Activated CD8-positive, alpha-beta memory T cell treated with anti-CD3 and anti-CD28 coated beads for 24 hours (primary cell): Measurements from ENCODE around the gene TDRD1.

Experiments used
- DNase-seq: peaks from one replicate; pipeline ENCODE4 v3.0.0-alpha.2; 2020

Gene TDRD1

DNA sequence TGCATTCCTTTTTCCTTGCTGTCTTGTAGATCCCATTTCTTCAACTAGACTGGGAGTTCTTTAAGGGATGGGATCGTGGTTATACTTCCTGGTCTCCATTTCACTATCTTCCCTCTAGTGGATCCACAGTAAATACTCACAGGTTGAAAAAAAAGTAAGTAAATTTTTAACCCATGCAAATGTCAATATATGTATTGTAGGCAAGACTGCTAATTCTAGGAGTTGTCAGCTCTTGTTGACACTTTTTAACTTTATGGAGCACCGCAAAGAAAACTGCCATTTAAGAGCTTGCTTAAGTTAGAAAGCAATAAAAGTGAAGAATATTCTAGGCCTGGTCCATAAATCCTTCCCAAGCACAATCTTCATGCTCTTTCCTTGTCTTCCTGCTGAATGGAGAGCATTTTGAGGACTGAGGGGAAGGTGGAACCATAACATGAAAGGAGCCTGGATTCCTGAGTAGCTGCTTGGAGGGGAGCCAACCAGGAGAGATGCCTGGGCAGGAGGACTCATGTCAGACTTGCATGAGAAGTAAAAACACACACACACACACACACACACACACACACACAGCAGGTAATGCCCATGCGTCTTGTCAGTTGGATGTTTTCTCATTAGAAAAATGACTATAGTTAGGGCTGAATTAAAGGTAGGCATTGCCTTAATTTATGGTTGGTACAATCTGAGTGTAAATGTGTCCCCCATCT is 92.1 kb downstream of the TDRD1 start:
- no peak for DNase-seq

DNA sequence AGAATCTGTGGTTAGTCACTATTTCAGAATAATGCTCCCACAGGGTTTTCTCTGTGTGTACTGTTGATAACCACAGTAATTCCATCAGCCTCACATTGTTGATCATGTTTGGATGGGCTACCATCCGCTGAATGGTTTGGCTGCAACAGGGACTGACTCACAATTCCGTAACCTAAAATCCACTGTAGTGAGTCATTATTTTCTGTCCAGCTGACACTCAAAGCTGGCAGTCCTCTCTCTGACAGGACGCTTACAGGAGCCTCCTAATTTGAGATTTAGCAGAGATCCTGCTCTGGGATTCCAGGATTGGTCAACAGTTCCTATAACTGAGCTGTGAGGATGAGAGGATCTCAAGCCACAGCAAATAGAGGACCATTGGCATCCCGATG is 92.6 kb downstream of the TDRD1 start:
- no peak for DNase-seq

DNA sequence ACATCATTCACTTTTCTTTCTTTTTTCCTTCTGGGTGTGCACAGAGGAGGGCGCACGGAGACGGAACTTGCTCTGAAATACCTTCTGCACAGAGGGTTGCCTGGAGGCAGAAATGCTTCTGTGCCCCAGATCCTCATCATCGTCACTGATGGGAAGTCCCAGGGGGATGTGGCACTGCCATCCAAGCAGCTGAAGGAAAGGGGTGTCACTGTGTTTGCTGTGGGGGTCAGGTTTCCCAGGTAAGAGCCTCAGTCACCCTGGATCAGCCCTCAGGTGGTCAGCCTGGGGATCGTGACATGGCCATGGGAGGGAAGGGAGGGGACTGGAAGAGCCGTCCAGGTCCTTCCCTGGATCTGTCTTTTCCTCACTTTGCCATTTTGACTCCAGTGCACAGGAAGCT is 93.5 kb downstream of the TDRD1 start:
- DNase-seq = no peak

DNA sequence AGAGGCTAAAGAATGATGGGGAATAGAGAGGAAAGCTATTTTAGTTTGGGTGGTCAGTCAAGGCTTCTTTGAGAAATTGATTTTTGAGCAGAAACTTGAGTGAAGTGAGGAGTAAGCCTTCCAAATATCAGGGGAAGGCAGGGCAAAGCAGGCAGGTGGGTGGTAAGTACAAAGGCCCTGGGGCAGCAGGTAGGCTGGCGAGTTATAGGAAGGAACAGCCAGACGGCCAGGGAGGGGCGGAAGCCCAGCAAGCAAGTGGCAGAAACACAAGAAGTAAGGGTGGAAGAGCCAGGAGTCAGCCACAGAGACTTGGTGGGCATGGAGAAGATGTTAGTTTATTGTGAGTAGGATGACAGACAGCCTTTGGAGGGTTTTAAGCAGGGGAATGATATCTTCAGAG is 94.8 kb downstream of the TDRD1 start:
- no peak for DNase-seq

DNA sequence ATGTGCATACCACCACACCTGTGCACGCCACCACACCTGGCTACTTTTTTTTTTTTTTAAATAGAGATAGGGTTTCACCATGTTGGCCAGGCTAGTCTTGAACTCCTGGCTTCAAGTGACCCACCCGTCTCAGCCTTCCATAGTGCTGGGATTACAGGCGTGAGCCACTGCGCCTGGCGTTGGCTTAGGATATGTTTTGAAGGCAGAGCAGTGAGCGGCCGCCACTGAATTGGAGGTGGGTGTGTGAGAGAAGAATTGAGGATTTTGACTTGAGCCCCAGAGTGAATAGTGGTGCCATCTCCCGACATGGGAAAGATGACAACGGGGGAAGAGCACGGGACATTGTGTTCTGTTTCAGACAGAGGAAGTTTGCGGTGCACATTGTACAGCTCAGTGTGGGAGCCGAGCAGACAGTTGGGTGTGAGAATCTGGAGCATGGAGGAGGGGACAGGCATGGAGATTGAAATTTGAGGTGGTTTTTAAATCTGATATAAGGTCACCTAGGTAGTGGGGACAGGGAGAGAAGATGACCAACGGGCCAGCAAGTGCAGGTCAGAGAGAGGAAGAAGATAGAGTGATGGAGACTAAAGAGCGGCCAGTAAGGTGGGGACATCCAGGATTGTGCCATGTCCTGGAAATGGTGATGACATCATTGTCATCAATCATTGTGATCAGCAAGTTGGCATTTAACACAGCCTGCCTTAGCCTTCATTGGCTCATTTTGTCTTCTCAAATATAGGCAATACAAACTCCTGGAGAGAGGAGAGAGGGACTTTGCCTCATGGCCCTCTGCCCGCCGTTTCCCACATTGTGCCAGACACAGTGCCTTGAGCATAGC is 95.7 kb downstream of the TDRD1 start:
- no peak for DNase-seq

DNA sequence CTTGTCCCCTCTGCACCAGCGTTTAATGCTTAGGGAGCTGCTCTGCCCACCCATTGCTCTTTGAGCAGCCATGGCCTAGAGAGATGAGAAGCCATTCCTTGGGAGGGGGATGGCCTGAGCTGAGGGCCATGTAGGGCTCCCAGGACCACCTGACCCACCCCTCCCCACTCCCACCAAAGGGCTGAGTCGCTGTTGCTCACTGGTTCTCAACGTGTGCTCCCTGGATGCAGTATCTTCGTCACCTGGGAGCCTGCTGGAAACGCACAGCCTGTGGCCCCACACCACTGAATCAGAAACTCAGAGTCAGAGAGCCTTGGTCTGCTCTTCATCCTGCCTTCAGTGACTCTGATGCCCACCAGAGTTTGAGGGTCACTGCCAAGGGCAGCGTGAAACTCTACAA is 96.9 kb downstream of the TDRD1 start:
- DNase-seq = no peak

DNA sequence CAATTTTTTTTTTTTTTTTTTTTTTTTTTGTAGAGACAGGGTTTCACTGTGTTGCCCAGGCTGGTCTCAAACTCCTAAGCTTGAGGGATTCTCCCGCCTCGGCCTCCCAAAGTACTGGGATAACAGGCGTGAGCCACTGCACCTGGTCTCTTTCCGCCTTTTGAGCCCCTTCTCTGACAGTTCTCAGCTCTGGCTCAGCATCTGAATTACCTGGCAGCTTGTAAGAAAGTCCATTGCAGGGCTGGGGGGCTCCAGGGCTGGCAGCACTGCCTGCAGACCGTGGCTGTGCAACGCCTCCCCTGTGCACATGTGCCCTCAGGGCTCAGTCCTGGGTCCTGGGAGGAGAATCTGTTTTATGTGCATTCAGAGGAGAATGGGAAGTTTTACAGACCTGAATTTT is 97.5 kb downstream of the TDRD1 start:
- DNase-seq = no peak

DNA sequence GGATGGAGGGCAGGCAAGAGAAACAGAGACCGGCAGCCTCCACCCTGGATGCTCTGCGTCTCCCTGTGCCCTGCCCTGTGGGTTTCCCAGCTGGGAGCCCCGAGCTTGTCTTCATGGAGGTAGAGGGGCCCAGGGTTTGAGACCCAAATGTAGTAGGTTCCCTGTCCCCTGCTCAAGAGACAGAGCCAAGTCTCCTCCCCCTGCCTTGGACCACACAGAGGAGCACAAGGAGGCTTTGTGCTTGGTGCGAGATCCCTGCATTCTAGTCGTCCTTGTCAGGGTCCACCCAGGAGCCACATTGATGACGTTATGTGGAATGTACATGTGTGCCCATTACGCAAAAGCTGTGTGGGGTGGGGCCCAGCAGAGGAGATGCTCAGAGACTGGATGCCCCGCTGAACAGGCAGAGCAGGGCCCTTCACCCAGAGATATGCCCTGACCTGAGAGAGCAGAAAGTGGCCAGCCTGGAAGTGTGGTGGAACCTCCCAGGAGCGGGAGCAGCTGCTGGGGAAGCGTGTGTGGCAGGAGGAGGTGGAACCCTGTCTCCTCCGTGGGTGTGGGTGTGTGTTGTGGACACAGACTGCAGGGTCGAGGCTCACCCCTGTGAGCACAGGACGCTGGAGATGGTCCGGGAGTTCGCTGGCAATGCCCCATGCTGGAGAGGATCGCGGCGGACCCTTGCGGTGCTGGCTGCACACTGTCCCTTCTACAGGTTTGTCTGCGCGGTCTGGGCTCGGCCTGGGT is 99.2 kb downstream of the TDRD1 start:
- no peak for DNase-seq

DNA sequence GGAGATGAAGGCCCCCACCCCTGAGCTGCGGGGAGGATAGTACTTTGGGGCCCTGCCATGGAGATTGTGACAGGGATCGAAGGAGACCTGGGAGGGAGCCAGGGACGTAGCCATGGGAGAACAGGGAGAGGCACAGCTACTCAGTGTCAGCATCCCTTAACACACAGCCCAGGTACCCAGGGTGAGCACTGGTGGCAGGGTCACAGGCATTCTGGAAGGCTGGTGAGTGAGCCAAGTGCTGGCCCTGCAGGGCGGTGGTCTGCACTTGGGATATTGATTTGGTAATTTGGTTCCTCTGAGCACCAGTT is 99.7 kb downstream of the TDRD1 start:
- no peak for DNase-seq

DNA sequence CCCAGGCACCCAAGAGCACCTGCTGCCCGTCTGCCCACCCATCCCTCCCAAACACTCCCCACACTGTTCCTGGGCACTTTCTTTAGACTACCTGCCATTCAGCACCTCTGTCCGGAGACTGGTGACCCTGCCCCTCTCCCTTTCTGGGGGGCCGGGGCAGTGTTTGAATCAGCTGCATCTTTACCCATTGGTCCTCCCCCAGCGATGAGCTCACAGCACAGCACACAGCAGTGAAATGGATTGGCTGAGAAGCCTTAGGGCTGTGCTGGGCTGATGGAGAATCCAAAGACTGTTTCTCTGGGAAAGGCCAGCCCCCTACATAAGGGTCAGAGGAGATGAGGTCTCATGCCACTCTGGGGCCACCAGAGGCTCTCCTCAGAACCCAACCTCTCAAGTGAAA is 100.1 kb downstream of the TDRD1 start:
- DNase-seq = no peak

DNA sequence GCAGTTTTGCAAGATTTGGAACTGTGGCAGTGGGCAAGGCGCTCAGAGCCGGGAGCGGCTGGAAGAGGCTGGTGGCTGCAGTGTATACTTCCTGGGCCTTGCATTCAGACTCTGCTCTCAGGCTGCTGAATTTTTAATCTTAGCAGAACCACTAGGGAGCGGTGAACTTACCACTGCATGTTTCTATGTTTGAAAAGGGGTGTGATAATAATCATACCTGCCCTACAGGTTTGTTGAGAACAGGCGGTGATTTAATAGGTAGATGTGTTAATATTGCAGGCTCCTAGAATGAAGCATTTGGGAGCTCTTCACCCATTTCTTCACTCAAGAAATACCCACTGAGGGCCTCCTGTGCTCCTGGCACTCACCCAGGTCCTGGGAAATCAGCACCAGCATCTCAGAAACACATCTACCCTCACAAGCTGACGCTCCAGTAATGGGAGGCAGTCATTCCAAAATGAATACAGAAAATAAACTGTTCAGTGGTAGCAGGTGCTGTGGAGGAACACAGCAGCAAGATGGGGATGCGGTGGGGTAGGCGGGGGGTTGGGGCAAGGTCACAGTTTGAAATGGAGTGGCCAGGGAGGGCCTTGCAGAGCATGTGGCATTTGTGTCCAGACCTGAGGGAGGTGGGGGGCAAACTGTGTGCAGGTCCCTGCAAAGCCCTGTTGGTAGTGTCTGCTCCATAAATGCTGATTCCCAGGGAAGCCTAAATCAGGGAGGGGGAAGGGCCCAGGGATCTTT is 100.9 kb downstream of the TDRD1 start:
- DNase-seq = no peak

DNA sequence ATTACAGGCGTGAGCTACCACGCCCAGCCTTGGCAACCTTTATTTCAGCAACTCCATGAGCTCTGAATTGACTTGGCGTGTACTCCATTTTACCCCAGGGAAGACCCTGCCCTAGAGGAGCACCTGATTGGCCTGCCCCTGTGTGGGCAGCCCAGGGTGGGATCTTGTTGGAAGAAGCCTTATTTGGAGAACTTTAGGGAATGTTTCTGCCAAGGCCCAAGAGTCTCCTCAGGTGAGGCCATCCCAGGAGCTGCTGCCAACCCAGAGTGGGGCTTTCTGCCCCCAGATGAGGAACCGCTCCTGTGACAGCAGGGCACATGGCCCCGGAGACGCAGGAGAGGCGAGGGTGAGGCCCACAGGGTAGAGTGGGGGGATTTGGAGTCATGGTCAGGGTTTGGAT is 101.9 kb downstream of the TDRD1 start:
- DNase-seq = no peak

DNA sequence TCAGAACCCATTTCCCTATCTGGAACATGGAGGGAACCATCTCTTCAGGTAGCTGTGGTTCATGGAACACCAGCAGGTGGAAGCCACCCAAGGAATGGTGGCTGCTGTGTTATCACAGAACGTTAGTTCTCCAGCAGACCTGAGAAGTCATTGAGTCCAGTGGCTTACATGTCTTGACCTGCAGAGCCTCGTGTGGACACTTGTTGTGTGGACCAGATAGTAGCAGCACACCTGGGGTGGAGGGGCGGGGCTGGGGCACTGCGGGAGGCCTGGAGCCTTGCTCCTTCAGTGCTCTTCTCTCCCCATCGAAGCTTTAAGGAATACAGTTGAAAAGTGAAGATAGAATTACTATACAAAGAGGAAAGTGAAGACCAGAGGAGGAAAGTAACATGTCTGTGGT is 102.3 kb downstream of the TDRD1 start:
- no peak for DNase-seq
